Astrocyte of the cerebellum (primary cell): ENCODE results near the gene EEIG1.

Experiments used
- DNase-seq: peaks from one replicate; pipeline ENCODE4 v3.0.0-alpha.2; 2011; ENCODE audit warnings: low read depth
- H3K4me3 ChIP-seq: 2 replicates; pipeline ENCODE4 v1.5.1; 2011; ENCODE audit warnings: mild to moderate bottlenecking, low read depth, low read length, moderate library complexity
- in situ Hi-C: cut with HindIII; loops from 2 replicates; pipeline ENCODE4 v1.10.0; 2017; ENCODE audit warnings: low sequenced_read_pairs
- TF ChIP-seq, protein P1 (sequence below): IDR thresholded peaks from 2 replicates; pipeline ENCODE4 v1.5.1; 2012; ENCODE audit warnings: low read length, low read depth, moderate library complexity, mild to moderate bottlenecking; ENCODE audit errors: missing control alignments

Gene EEIG1

GRCh38 chr9:128022886-128023285, 42.1 kb upstream of the EEIG1 start:
- TF ChIP-seq, protein P1, sequence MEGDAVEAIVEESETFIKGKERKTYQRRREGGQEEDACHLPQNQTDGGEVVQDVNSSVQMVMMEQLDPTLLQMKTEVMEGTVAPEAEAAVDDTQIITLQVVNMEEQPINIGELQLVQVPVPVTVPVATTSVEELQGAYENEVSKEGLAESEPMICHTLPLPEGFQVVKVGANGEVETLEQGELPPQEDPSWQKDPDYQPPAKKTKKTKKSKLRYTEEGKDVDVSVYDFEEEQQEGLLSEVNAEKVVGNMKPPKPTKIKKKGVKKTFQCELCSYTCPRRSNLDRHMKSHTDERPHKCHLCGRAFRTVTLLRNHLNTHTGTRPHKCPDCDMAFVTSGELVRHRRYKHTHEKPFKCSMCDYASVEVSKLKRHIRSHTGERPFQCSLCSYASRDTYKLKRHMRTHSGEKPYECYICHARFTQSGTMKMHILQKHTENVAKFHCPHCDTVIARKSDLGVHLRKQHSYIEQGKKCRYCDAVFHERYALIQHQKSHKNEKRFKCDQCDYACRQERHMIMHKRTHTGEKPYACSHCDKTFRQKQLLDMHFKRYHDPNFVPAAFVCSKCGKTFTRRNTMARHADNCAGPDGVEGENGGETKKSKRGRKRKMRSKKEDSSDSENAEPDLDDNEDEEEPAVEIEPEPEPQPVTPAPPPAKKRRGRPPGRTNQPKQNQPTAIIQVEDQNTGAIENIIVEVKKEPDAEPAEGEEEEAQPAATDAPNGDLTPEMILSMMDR: no peak
- no peak for DNase-seq
- in situ Hi-C loops: no loop called here
- H3K4me3 ChIP-seq: no peak overlapping the region

DNA sequence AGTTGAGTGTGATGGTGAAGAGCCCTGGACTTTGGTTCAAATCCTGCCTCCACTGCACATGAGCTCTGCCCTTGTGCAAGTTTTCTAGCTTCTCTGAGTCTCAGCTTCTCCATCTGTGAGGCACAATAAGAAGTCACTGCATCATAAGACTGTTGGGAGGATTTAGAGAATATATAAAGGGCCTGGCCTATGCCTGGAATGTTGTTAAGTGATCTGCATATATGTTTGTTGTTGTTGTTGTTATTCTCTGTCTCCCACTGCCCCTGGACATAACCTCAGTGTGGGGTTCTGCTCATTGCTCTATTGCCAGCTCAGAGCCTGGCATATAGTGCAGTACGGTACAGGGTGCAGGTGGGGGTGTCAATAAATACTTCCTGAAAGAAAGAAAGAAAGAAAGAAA, 40.3 kb upstream of the EEIG1 start:
- H3K4me3 ChIP-seq: no peak overlapping the region
- in situ Hi-C loops: no loop called here
- DNase-seq: no peak
- TF ChIP-seq, protein P1: peak; percentile 5

DNA sequence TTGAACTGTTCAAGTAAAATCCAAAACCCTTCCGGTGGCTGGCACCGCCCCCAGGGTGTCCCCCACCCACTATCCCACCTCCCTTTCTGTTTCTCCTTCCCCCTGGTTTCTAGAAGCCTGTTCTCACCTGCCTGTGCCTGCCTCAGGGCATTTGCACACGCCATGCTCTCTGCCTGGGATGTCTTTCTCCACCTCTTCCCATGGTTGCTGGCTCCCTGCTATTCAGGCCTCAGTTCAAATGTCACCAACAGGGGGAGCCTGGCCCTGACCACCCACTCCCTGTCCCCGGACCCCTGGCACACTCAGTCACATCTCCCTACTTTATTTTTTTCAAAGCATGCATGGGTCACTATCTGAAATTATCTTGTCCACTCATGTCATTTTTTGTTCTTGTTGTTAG, 39.9 kb upstream of the EEIG1 start:
- TF ChIP-seq, protein P1: peak; percentile 24
- in situ Hi-C loops: no loop called here
- H3K4me3 ChIP-seq: no peak overlapping the region
- no peak for DNase-seq

- H3K4me3 ChIP-seq: no peak overlapping the region
- TF ChIP-seq, protein P1: no peak
- no peak for DNase-seq
- in situ Hi-C loops: no loop called here
Measured at GRCh38 chr9:128015696-128016095, 34.9 kb upstream of the EEIG1 start.

GRCh38 chr9:128011071-128011817, 30.5 kb upstream of the EEIG1 start:
- no peak overlapping the region for H3K4me3 ChIP-seq
- TF ChIP-seq, protein P1: no peak
- in situ Hi-C loops: no loop called here
- DNase-seq: no peak

GRCh38 chr9:128009639-128010038, 28.9 kb upstream of the EEIG1 start:
- DNase-seq: no peak
- TF ChIP-seq, protein P1: no peak
- H3K4me3 ChIP-seq: no peak overlapping the region
- in situ Hi-C loops: no loop called here
